Urothelium cell line (cell line): ENCODE results near the gene MAP4K3.
A peak's percentile ranks its signal among the peaks of the same experiment; 100 is the strongest.

Experiments used
- DNase-seq: peaks from one replicate; pipeline ENCODE4 v3.0.0; 2011; ENCODE audit warnings: low spot score, mixed read lengths
- FAIRE-seq: peaks from 2 replicates; lab custom pipeline; 2011; peaks lifted over from hg19 to GRCh38; lab: Jason Lieb, UNC

MAP4K3 gene

DNA sequence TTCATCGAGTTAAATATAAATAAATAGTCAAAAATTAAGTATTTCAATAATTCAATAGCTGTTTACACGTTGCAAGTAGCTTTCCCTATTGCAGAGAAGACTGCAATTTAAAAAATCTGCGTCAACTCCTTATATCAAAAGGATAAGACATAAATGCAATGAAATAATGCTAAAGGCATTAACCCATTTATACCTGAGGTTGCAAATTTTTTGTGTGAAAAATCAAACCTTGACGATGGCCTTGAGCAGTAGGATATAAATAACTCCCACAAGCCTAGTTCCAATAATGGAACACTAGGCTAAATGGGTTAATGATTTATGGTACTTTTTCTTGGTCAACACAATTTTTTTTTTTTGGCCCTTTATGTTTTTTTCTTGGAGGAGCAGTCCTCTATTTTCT is 116.9 kb downstream of the MAP4K3 start:
- DNase-seq (no peak), FAIRE-seq (no peak)

GRCh38 chr2:39313575-39313974 is 123.5 kb downstream of the MAP4K3 start:
- no peak for FAIRE-seq

GRCh38 chr2:39311469-39311868 is 125.6 kb downstream of the MAP4K3 start:
- DNase-seq = no peak
- FAIRE-seq = no peak

More at GRCh38 chr2:39313575-39313974, 123.5 kb downstream of the MAP4K3 start:
- no peak for DNase-seq

GRCh38 chr2:39308778-39309177 is 128.3 kb downstream of the MAP4K3 start:
- FAIRE-seq (no peak), DNase-seq (no peak)

DNA sequence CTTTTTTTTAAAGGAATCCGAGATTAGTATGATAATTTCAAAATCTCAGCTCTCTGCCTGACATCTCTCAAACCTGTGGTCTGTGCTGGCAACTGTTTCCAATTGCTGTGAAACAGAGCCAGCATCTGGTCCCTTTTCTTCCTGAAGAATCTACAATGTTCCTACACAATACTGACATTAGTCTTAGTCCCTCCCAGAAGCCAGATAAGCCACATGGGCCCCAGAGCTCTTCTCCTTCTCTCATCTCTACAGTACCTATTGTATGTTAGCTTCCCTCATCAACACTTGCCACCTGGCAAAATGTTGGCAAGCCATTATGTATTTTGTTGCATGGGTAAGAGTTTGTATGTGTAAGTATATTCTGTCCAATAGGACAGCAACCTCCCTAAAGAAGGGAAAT is 130.5 kb downstream of the MAP4K3 start:
- DNase-seq = no peak
- FAIRE-seq = no peak

GRCh38 chr2:39304729-39305128 is 132.4 kb downstream of the MAP4K3 start:
- FAIRE-seq = peak; percentile 50
- no peak for DNase-seq

DNA sequence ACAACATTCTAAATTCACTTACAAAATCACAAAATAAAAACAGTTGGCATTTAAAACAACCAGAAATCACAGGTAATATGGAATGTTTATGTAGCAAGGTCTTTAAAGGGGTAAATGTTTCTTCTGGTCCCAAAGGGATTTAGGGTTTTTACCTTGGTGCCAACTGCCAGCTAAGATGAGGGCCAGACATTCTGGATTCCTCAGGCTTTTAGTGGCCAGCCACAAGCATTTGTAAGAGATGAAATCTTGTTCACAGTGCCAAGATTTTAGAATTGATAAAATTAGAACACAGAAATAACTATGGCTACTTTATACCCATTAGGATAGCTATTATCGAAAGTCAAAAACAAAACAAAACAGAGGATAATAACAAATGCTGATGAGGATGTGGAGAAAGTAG is 132.9 kb downstream of the MAP4K3 start:
- FAIRE-seq (no peak), DNase-seq (no peak)

- DNase-seq (no peak), FAIRE-seq (no peak)
These were observed 135.7 kb downstream of the MAP4K3 start for GRCh38 chr2:39301352-39301751.

DNA sequence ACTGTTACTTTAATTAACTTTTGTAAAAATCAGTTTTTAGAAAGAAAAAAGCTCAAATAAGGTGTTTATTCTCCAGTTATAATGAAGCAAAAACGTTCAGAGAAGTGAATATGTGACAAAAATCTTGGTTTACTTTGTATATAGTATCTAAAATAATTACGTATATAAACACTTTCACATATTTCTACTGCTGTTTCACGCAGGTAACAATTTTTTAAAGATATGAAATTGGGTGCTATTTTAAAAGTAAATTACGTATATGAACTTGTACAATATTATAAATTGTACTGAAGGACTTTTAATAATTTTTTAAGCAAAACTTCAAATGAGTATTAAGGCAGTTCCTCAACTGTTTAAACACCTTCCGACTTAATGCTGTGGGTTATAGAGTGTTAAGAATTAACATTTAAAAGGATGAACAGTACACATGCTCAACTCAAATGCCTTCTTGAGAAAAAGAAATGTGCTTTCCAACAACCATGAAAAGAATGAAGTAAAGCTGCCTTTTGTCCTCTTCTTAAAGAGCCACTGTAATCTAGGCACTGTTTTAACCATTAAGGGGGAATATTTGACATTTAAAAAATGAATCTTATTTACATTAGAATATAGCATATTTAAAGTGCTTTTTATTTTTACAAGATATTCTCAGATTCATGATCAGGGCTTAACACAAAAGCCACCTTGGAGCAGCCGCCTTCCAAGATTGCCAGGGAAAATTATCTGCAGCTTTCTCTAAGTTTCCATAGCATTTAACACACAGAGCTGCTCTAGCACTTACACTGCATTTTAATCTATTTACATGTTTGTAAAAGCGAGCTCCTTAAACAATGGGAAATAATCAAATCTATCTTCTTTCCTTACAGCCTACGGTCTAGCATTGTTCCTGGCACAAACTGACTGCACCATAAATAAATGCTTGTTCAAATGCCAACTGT is 136.8 kb downstream of the MAP4K3 start:
- no peak for DNase-seq

DNA sequence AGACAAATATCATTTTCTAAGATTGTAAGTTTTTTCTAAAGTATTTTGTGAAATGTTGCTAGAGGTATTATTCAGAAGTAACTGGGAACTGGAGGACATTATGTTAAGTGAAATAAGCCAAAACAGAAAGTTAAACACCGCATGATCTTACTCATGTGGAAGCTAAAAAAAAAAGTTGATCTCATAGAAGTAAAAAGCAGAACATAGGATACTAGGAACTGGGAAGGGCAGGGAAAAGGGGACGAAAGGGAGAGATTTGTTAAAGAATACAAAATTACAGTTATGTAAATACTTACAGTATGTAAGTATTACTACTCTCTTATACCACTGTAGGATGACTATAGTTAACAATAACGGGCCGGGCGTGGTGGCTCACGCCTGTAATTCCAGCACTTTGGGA is 146.7 kb downstream of the MAP4K3 start:
- DNase-seq (no peak), FAIRE-seq (no peak)

More for the DNA sequence above, 136.8 kb downstream of the MAP4K3 start:
- FAIRE-seq = no peak

GRCh38 chr2:39289609-39290008 is 147.5 kb downstream of the MAP4K3 start:
- FAIRE-seq (no peak), DNase-seq (no peak)

- FAIRE-seq (no peak), DNase-seq (no peak)
These were observed 153.5 kb downstream of the MAP4K3 start for GRCh38 chr2:39283561-39283960.

DNA sequence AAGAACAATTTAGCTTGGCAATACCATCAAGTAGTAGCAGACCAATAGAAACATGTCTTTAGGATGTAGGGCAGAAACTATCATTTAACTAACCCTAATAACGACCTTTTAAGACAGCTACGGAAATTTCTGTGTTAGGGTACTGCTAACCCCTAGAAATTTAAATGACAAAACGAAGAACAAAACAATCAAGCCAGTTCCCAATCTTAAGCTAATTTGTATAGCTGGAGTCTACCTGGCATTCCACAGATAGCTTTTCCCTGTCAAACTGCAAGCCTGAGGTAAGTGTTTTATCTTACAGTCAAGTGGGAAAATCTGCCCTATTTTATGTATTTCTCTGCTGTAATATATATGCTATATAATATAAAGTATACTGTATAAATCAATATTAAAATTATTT is 155.7 kb downstream of the MAP4K3 start:
- no peak for FAIRE-seq
- no peak for DNase-seq

DNA sequence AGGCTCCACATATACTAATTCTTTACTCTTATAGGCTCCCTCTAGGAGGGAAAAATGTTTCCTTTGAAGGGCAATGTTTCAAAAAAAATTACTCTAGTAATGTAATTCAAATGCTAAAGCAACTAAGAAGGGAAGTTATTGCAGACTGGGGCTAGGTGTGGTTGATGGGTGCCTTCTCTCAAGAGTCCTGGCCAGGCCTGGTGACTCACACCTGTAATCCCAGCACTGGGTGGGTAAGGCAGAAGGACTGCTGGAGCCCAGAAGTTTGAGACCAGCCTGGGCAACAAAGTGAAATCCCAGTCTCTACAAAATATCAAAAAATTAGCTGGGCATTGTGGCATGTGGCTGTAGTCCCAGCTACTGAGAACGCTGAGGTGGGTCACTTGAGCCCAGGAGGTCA is 162.1 kb downstream of the MAP4K3 start:
- FAIRE-seq (no peak), DNase-seq (no peak)

DNA sequence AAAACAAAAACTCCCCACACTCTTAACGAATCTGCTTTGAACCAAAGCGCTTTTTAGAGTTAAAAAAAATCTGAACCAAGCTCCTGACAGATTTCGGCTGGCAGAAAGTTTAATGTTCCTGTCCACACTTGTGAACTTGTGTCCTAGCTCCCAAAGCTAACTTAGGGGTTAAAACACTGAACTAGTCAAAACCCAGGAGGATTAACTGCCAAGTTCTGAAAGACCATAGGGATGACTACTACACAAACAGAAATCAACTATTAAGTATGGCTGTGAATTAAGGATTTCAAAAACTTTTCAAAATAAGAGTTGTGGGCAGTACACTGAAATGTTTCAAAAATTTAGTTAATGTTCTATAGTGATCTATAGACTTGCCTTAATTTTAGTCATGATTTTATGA is 167.1 kb downstream of the MAP4K3 start:
- FAIRE-seq (no peak), DNase-seq (no peak)

DNA sequence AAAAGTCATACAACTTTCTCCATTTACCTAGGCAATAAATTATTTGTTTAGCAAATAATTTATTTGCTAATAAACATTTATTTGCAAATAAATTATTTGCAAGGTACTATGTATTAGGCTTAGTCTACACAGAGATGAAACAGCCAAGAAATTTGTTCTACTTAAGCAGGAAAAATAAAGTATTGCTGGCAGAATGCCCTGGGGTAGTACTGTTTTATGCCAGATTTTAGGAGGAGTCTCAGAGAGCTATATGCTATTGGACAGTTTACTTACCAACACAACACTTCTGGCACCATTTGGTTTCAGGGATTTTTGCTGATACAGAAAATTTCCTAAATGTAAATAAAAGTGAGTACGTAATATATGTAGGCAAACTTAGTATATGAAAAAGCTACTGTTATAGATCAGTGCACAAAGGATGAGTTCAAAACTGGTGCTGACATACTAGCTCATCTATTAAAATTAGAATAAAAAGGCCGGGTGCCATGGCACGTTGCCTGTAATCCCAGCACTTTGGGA is 170.1 kb downstream of the MAP4K3 start:
- no peak for DNase-seq
- no peak for FAIRE-seq

DNA sequence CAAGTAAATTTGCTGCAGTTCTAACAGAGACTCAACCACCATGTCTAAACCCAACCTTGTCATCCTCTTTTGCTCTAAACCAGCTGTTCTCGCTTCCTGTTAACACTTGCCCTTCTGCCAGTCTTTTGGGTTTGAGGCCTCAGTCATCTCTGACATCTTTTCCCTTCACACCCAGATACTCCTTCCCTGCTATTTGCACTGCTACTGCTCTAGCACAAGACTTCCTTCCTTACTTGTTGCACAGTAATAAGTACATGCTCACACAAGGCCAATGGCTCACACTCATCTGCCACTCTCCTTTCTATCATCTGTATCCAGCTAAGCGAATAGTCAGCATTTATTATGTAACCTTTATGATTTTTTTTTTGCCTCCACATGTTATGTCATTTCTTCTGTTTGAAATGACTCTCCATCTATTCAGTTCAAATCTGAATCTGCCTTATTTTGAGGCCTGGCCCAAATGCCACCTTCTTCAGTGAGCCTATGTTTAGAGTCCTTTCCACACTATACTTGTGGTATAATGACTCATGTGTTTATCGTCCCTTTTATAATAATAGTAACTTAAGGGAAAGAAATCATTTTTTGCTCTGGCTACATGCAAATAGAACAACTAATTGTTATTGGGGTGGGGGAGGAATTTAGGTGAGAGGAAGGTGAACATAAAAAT is 170.8 kb downstream of the MAP4K3 start:
- no peak for DNase-seq
- FAIRE-seq = no peak

- FAIRE-seq = no peak
These were observed 171.8 kb downstream of the MAP4K3 start for GRCh38 chr2:39265315-39265714.

GRCh38 chr2:39264733-39265132 is 172.4 kb downstream of the MAP4K3 start:
- no peak for FAIRE-seq
- no peak for DNase-seq

More at GRCh38 chr2:39265315-39265714, 171.8 kb downstream of the MAP4K3 start:
- DNase-seq = no peak

DNA sequence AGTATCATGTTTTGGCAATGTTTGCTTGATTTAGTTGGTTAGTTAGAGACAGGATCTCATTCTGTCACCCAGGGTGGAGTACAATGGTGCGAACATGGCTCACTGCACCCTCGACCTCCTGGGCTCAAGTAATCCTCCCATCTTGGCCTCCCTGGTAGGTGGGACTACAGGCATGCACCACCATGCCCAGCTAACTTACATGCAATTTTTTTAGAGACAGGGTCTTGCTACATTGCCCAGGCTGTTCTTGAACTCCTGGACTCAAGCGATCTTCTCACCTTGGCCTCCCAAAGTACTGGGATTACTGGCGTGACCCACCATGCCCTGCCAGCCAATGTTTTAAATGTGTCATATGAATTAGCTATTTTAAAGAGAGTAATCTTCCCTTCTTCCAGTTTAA is 177.0 kb downstream of the MAP4K3 start:
- DNase-seq (no peak), FAIRE-seq (no peak)

DNA sequence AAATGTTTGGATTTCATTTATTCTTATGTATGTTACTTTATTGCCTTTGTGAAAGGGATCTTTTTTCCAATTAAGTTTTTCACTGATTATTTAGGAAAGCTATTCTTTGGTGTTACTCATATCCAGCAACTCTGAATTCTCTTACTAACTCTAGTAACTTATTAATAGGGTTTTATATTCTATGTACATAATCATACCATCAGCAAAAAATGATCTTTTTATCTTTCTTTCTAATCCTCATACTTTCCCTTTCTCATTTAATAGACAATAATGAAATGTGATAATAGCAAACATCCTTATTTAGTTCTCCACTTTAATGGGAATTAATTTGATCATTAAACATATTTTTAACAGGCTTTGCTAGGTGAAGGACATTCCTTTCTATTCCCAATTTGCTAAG is 181.0 kb downstream of the MAP4K3 start:
- DNase-seq (no peak), FAIRE-seq (no peak)
